Peyer's patch (tissue), 4 donors: Measurements from ENCODE around the gene PAN3. TPM values are rescaled to one million over a fixed set of nuclear protein-coding genes. Genes with fewer than 3 reads are reported as not detected.
A peak's percentile ranks its signal among the peaks of the same experiment; 100 is the strongest.

Source experiments
- DNase-seq, 3 donors: peaks; one replicate each; pipeline ENCODE4 v3.0.0-alpha.2; 2017 to 2019
- H3K27ac ChIP-seq, 4 donors: fragments of 200-600 bp; sonication (generic); one replicate each; pipeline ENCODE4 v1.5.1; 2016 to 2019
- H3K27me3 ChIP-seq, 2 donors: fragments of 200-600 bp; sonication (generic); one replicate each; pipeline ENCODE4 v1.5.1; 2019
- H3K36me3 ChIP-seq, 3 donors: fragments of 200-600 bp; sonication (generic); one replicate each; pipeline ENCODE4 v1.5.1; 2016 to 2019
- H3K4me1 ChIP-seq, 4 donors: fragments of 200-600 bp; sonication (generic); one replicate each; pipeline ENCODE4 v1.5.1; 2016 to 2019
- H3K4me3 ChIP-seq, 4 donors: fragments of 200-600 bp; sonication (generic); 1 replicate in 3 of 4; 2 replicates in 1 of 4; pipeline ENCODE4 v1.5.1; 2016 to 2019; ENCODE audit warnings: mild to moderate bottlenecking in 1 of 4
- H3K9me3 ChIP-seq, 4 donors: fragments of 200-600 bp; sonication (generic); one replicate each; pipeline ENCODE4 v1.5.1; 2016 to 2019; ENCODE audit warnings: mild to moderate bottlenecking in 1 of 4
- POLR2A ChIP-seq, 2 donors: fragments of 450-650 bp; IDR thresholded peaks; one replicate each; pipeline ENCODE4 v1.5.1; 2017; ENCODE audit warnings: antibody characterized with exemption in 2 of 2, mild to moderate bottlenecking in 2 of 2, moderate library complexity in 2 of 2
- total RNA-seq, 4 donors: library from RNA; depleted of rRNA; stranded (reverse); fragments of >200 nt; gene quantifications; one replicate each; pipeline ENCODE4 v1.1.0, GENCODE V29; 2016
- TF ChIP-seq, protein P1 (sequence below), 6 experiments: fragments of 450-650 bp in 4 of 6; fragments of 200-600 bp in 2 of 6; sonication (generic) in 1 of 6; IDR thresholded peaks; one replicate each; pipeline ENCODE4 v1.5.1; 2017 to 2019; ENCODE audit warnings: antibody characterized with exemption in 6 of 6, mild to moderate bottlenecking in 3 of 6, moderate library complexity in 1 of 6

The PAN3 gene
- total RNA-seq, 4 donors from 2014 or later, result 30.6 to 67.7 (median 48.5) TPM

DNA sequence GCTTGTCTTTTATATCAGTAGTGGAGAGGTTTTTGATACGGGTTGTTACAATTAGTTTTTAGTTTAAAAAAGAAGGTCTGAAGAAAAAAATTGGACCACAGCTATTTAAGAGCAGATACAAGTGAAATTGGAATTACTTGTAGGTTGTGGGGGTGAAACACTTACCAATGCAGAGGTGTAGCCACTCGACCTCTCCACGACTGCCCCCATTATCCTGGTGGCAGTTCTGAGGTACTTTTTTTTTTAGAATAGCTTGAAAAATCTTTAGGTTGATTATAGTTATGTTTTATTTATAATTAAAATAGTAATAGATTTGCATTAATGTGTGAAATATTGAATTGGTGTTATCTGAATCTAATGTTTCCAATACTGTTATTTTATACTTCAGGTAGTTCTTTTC is 60.7 kb downstream of the PAN3 start:
- no peaks in the 10 kb centered on the region for H3K4me1 ChIP-seq
- no peak overlapping the region for H3K4me3 ChIP-seq
- no peak for TF ChIP-seq POLR2A (IDR thresholded peaks at IDR 0.05)
- TF ChIP-seq, protein P1, sequence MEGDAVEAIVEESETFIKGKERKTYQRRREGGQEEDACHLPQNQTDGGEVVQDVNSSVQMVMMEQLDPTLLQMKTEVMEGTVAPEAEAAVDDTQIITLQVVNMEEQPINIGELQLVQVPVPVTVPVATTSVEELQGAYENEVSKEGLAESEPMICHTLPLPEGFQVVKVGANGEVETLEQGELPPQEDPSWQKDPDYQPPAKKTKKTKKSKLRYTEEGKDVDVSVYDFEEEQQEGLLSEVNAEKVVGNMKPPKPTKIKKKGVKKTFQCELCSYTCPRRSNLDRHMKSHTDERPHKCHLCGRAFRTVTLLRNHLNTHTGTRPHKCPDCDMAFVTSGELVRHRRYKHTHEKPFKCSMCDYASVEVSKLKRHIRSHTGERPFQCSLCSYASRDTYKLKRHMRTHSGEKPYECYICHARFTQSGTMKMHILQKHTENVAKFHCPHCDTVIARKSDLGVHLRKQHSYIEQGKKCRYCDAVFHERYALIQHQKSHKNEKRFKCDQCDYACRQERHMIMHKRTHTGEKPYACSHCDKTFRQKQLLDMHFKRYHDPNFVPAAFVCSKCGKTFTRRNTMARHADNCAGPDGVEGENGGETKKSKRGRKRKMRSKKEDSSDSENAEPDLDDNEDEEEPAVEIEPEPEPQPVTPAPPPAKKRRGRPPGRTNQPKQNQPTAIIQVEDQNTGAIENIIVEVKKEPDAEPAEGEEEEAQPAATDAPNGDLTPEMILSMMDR (IDR thresholded peaks at IDR 0.05), result peak in 1 of 6 experiments; percentile 5
- no peaks in the 10 kb centered on the region for H3K9me3 ChIP-seq
- H3K36me3 ChIP-seq, result peaks cover 0 to 26% (median 0%) of the 10 kb centered on the region in 3 donors
- no peak overlapping the region for H3K27ac ChIP-seq
- DNase-seq, result no peak
- no peaks in the 10 kb centered on the region for H3K27me3 ChIP-seq

DNA sequence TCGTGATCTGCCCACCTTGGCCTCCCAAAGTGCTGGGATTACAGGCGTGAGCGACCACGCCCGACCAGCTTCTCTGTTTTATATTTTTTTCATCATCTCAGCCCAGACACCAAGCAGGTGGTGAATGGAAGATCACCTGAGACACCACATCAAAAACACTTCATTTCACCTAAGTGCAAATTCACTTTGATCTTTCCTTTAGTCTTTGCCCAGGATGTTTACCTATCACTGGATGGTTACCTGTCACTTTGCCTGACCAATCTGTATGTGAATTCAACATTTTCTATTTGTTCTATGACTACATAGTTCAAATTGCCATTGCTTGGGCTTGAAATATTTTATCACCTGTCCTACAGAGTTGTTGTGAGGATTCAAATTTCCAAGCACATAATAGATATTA is 65.7 kb downstream of the PAN3 start:
- H3K27me3 ChIP-seq, result no peaks in the 10 kb centered on the region
- H3K4me3 ChIP-seq, result no peak overlapping the region
- no peaks in the 10 kb centered on the region for H3K4me1 ChIP-seq
- DNase-seq, result no peak
- TF ChIP-seq POLR2A (IDR thresholded peaks at IDR 0.05), result no peak
- TF ChIP-seq, protein P1 (IDR thresholded peaks at IDR 0.05), result no peak
- no peak overlapping the region for H3K27ac ChIP-seq
- H3K9me3 ChIP-seq, result no peaks in the 10 kb centered on the region
- peaks cover 0 to 12% (median 0%) of the 10 kb centered on the region in 3 donors for H3K36me3 ChIP-seq

DNA sequence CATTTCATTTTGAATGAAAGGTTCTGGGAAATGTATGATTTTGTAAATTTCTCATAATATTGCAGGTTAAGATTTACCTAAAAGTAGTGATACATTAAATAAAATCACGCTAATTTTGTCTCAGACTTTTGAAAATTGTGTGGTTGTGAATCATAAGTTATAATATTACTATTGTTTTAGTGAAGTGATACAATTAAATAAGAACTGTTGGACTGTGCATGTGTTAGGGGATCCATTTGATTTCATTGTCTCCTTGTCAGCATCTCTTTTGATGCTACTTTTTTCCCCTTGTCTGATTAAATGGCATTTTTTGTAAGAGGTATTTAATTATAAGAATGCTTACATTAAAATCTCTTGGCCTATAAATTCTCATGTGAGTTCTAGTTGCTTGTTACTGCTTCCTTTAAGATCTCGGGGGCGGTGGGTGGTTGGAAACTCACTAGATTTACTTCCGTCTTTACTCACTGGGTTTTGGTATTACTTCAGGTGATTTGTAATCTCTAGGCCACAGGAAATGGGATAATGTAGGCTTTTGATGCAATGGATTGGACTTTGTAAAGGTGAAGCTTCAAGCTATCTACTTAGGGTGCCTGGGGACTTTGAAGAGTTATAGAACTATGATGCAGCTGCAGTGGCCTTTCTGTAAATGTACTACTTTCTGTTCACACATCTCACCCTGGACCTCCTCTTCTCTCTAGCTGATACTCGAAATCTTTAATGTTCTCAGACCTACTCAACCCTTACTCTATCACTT is 66.5 kb downstream of the PAN3 start:
- H3K4me3 ChIP-seq, result no peak overlapping the region
- no peaks in the 10 kb centered on the region for H3K27me3 ChIP-seq
- TF ChIP-seq, protein P1 (IDR thresholded peaks at IDR 0.05), result no peak
- no peak for TF ChIP-seq POLR2A (IDR thresholded peaks at IDR 0.05)
- no peaks in the 10 kb centered on the region for H3K4me1 ChIP-seq
- no peaks in the 10 kb centered on the region for H3K9me3 ChIP-seq
- H3K36me3 ChIP-seq, result peaks cover 0 to 11% (median 0%) of the 10 kb centered on the region in 3 donors
- no peak for DNase-seq
- H3K27ac ChIP-seq, result no peak overlapping the region

DNA sequence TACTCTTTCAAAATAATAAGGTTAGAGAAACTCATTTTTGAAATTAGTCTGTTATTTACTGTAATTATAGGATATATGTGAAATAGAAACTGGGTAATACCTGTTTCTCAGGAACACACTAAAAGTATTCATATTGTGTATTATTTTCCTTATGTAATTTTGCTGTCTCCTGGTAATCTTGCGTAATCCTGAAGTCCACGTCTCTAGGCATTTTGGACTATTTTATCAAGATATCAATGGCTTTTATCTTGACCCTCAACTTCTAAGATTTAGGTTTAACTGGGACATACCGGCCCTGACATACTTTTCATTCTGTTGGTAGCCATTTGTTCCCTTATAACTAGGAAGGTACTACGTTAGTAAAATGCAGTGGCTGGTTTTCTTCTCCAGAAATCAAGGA is 80.3 kb downstream of the PAN3 start:
- DNase-seq, result no peak
- H3K27me3 ChIP-seq, result no peaks in the 10 kb centered on the region
- TF ChIP-seq, protein P1 (IDR thresholded peaks at IDR 0.05), result no peak
- TF ChIP-seq POLR2A (IDR thresholded peaks at IDR 0.05), result no peak
- peaks cover 0 to 11% (median 0%) of the 10 kb centered on the region in 3 donors for H3K36me3 ChIP-seq
- H3K9me3 ChIP-seq, result no peaks in the 10 kb centered on the region
- H3K4me3 ChIP-seq, result no peak overlapping the region
- H3K4me1 ChIP-seq, result no peaks in the 10 kb centered on the region
- H3K27ac ChIP-seq, result no peak overlapping the region

DNA sequence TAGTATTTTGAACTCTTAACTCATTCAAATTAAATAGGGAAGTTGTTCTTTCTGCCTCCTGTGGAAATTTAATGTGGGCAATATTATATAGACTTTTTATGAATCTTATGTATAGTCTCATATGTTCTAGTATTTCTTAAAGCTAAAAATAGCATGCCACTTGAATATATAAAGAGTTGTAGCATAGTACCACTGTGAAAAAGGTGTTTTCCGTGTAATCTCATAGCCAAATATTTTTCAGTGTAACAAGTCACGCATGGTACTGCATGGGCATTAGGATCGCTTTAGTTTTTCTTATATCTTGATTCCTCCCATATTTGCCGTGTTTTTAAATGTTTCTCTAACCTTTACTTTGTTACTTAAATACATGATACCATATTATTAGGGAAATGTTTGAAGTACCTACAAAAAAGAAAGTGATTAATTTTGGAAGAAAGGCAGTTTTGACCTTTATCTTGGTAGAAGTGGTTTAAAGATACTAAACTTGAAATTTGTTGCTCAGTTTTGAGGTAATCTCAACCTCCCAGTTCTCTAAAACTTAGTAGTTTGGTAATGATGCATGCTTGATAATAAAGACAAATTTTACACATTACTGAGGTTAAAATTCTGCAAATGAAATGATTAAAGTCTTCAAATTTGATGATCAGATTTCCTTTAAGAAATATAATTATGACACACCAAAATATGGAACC is 81.2 kb downstream of the PAN3 start:
- Histone ChIP-seq H3K9me3 (no peaks in the 10 kb centered on the region), H3K27ac (no peak overlapping the region), H3K27me3 (no peaks in the 10 kb centered on the region), H3K4me3 (no peak overlapping the region), H3K36me3 (peaks cover 0 to 11% (median 0%) of the 10 kb centered on the region in 3 donors), H3K4me1 (no peaks in the 10 kb centered on the region)
- no peak for TF ChIP-seq POLR2A (IDR thresholded peaks at IDR 0.05)
- TF ChIP-seq, protein P1 (IDR thresholded peaks at IDR 0.05), result no peak
- DNase-seq, result no peak
